Measurements from ENCODE around the gene FOXP4.
A peak's percentile ranks its signal among the peaks of the same experiment; 100 is the strongest.

FOXP4 gene

GRCh38 chr6:41512146-41512701 is 34.0 kb upstream of the FOXP4 start:
- H3K9me3 Mint-ChIP-seq, result no peaks in the 10 kb centered on the region
- no peaks in the 10 kb centered on the region for H3K4me1 Mint-ChIP-seq
- H3K27me3 Mint-ChIP-seq, result peaks cover 4% of the 10 kb centered on the region
- H3K27ac Mint-ChIP-seq, result no peak overlapping the region
- no peaks in the 10 kb centered on the region for H3K36me3 Mint-ChIP-seq
- no peak overlapping the region for H3K4me3 Mint-ChIP-seq

- no peaks in the 10 kb centered on the region for H3K9me3 Mint-ChIP-seq
- no peak overlapping the region for H3K4me3 Mint-ChIP-seq
- no peaks in the 10 kb centered on the region for H3K4me1 Mint-ChIP-seq
- no peaks in the 10 kb centered on the region for H3K36me3 Mint-ChIP-seq
- peaks cover 1% of the 10 kb centered on the region for H3K27me3 Mint-ChIP-seq
- no peak overlapping the region for H3K27ac Mint-ChIP-seq
Measured at GRCh38 chr6:41515995-41516394, 30.2 kb upstream of the FOXP4 start.

GRCh38 chr6:41518118-41518517 is 28.1 kb upstream of the FOXP4 start:
- Mint-ChIP-seq H3K4me1 (no peaks in the 10 kb centered on the region), H3K36me3 (no peaks in the 10 kb centered on the region), H3K27ac (no peak overlapping the region), H3K27me3 (no peaks in the 10 kb centered on the region), H3K4me3 (no peak overlapping the region), H3K9me3 (no peaks in the 10 kb centered on the region)

GRCh38 chr6:41519305-41519744 is 26.9 kb upstream of the FOXP4 start:
- H3K4me1 Mint-ChIP-seq, result no peaks in the 10 kb centered on the region
- H3K27ac Mint-ChIP-seq, result no peak overlapping the region
- H3K36me3 Mint-ChIP-seq, result no peaks in the 10 kb centered on the region
- H3K4me3 Mint-ChIP-seq, result no peak overlapping the region
- H3K27me3 Mint-ChIP-seq, result peaks cover 2% of the 10 kb centered on the region
- no peaks in the 10 kb centered on the region for H3K9me3 Mint-ChIP-seq

GRCh38 chr6:41519745-41520699 is 26.2 kb upstream of the FOXP4 start:
- H3K27me3 Mint-ChIP-seq, result peaks cover 2% of the 10 kb centered on the region
- no peaks in the 10 kb centered on the region for H3K36me3 Mint-ChIP-seq
- no peaks in the 10 kb centered on the region for H3K9me3 Mint-ChIP-seq
- H3K4me1 Mint-ChIP-seq, result no peaks in the 10 kb centered on the region
- no peak overlapping the region for H3K4me3 Mint-ChIP-seq
- H3K27ac Mint-ChIP-seq, result no peak overlapping the region

GRCh38 chr6:41522780-41523548 is 23.2 kb upstream of the FOXP4 start:
- H3K9me3 Mint-ChIP-seq, result no peaks in the 10 kb centered on the region
- no peak overlapping the region for H3K4me3 Mint-ChIP-seq
- H3K27ac Mint-ChIP-seq, result no peak overlapping the region
- peaks cover 2% of the 10 kb centered on the region for H3K27me3 Mint-ChIP-seq
- no peaks in the 10 kb centered on the region for H3K36me3 Mint-ChIP-seq
- no peaks in the 10 kb centered on the region for H3K4me1 Mint-ChIP-seq

GRCh38 chr6:41523915-41524633 is 22.1 kb upstream of the FOXP4 start:
- H3K27ac Mint-ChIP-seq, result no peak overlapping the region
- no peaks in the 10 kb centered on the region for H3K36me3 Mint-ChIP-seq
- H3K4me3 Mint-ChIP-seq, result no peak overlapping the region
- no peaks in the 10 kb centered on the region for H3K4me1 Mint-ChIP-seq
- peaks cover 2% of the 10 kb centered on the region for H3K27me3 Mint-ChIP-seq
- H3K9me3 Mint-ChIP-seq, result no peaks in the 10 kb centered on the region

GRCh38 chr6:41524634-41525011 is 21.6 kb upstream of the FOXP4 start:
- Mint-ChIP-seq H3K4me3 (no peak overlapping the region), H3K36me3 (no peaks in the 10 kb centered on the region), H3K4me1 (peaks cover under 1% of the 10 kb centered on the region), H3K9me3 (no peaks in the 10 kb centered on the region), H3K27me3 (peaks cover 2% of the 10 kb centered on the region), H3K27ac (no peak overlapping the region)

- H3K27me3 Mint-ChIP-seq, result peaks cover 2% of the 10 kb centered on the region
- no peak overlapping the region for H3K27ac Mint-ChIP-seq
- no peak overlapping the region for H3K4me3 Mint-ChIP-seq
- H3K36me3 Mint-ChIP-seq, result no peaks in the 10 kb centered on the region
- peaks cover 32% of the 10 kb centered on the region for H3K4me1 Mint-ChIP-seq
- no peaks in the 10 kb centered on the region for H3K9me3 Mint-ChIP-seq
Measured at GRCh38 chr6:41527721-41528408, 18.3 kb upstream of the FOXP4 start.

GRCh38 chr6:41528409-41528963 is 17.7 kb upstream of the FOXP4 start:
- H3K27ac Mint-ChIP-seq, result no peak overlapping the region
- H3K36me3 Mint-ChIP-seq, result no peaks in the 10 kb centered on the region
- H3K4me1 Mint-ChIP-seq, result peaks cover 38% of the 10 kb centered on the region
- H3K9me3 Mint-ChIP-seq, result no peaks in the 10 kb centered on the region
- no peak overlapping the region for H3K4me3 Mint-ChIP-seq
- peaks cover 2% of the 10 kb centered on the region for H3K27me3 Mint-ChIP-seq

- no peaks in the 10 kb centered on the region for H3K27me3 Mint-ChIP-seq
- no peaks in the 10 kb centered on the region for H3K36me3 Mint-ChIP-seq
- H3K9me3 Mint-ChIP-seq, result no peaks in the 10 kb centered on the region
- H3K27ac Mint-ChIP-seq, result no peak overlapping the region
- H3K4me1 Mint-ChIP-seq, result peaks cover 39% of the 10 kb centered on the region
- no peak overlapping the region for H3K4me3 Mint-ChIP-seq
Measured at GRCh38 chr6:41529049-41529448, 17.1 kb upstream of the FOXP4 start.

GRCh38 chr6:41529970-41530369 is 16.2 kb upstream of the FOXP4 start:
- Mint-ChIP-seq H3K9me3 (no peaks in the 10 kb centered on the region), H3K27ac (peak overlapping the region; percentile 81), H3K27me3 (no peaks in the 10 kb centered on the region), H3K36me3 (no peaks in the 10 kb centered on the region), H3K4me3 (no peak overlapping the region), H3K4me1 (peaks cover 39% of the 10 kb centered on the region)

GRCh38 chr6:41530476-41530875 is 15.7 kb upstream of the FOXP4 start:
- H3K27ac Mint-ChIP-seq, result peak overlapping the region; percentile 48
- H3K9me3 Mint-ChIP-seq, result no peaks in the 10 kb centered on the region
- peaks cover 39% of the 10 kb centered on the region for H3K4me1 Mint-ChIP-seq
- H3K36me3 Mint-ChIP-seq, result no peaks in the 10 kb centered on the region
- no peaks in the 10 kb centered on the region for H3K27me3 Mint-ChIP-seq
- H3K4me3 Mint-ChIP-seq, result no peak overlapping the region

- Mint-ChIP-seq H3K9me3 (no peaks in the 10 kb centered on the region), H3K27me3 (no peaks in the 10 kb centered on the region), H3K4me3 (peak overlapping the region; percentile 87), H3K36me3 (no peaks in the 10 kb centered on the region), H3K27ac (no peak overlapping the region), H3K4me1 (peaks cover 39% of the 10 kb centered on the region)
Measured at GRCh38 chr6:41531016-41531415, 15.2 kb upstream of the FOXP4 start.

Data from activated naive CD4-positive, alpha-beta T cell treated with anti-CD3 and anti-CD28 coated beads, Interleukin-2, amount 50 U/mL, for 24 hours (primary cell).